ENCODE data around the gene TRIP13.
"Not testable (repeated sequence)": the region's sequence is repeated elsewhere in the genome, so short reads cannot be mapped to it uniquely, and the experiment has no call there.

Gene TRIP13

GRCh38 chr5:914612-915011, 21.9 kb downstream of the TRIP13 start:
- no peak for TF ChIP-seq PPARA (CRISPR knock-in tag; IDR thresholded peaks at IDR 0.05; ENCODE audit: borderline replicate concordance)
- TF ChIP-seq GLIS3 (CRISPR knock-in tag; IDR thresholded peaks at IDR 0.05): no peak
- no peak for TF ChIP-seq POU6F1 (CRISPR knock-in tag; IDR thresholded peaks at IDR 0.05; ENCODE audit: borderline replicate concordance, low read depth)
- no peak for TF ChIP-seq ZFP3 (CRISPR knock-in tag; IDR thresholded peaks at IDR 0.05)
- TF ChIP-seq ZNF70 (CRISPR knock-in tag; IDR thresholded peaks at IDR 0.05): no peak
- TF ChIP-seq OSR1 (CRISPR knock-in tag; IDR thresholded peaks at IDR 0.05): no peak
- TF ChIP-seq ZNF8 (CRISPR knock-in tag; IDR thresholded peaks at IDR 0.05): no peak
- TF ChIP-seq RARB (CRISPR knock-in tag; IDR thresholded peaks at IDR 0.05): no peak
- no peak for ATAC-seq

DNA sequence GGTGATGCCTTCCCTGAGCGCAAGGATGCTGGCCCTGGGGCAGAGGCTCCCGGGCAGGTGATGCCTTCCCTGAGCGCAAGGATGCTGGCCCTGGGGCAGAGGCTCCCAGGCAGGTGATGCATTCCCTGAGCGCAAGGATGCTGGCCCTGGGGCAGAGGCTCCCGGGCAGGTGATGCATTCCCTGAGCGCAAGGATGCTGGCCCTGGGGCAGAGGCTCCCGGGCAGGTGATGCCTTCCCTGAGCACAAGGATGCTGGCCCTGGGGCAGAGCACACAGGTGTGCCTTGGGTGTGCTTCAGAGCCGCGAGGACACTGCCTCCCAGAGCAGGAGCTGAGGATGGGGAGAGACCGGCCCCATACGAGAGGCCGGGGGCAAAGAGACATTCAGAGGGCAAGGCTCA, 22.7 kb downstream of the TRIP13 start:
- ATAC-seq: not testable (repeated sequence)

GRCh38 chr5:915946-916345, 23.3 kb downstream of the TRIP13 start:
- ATAC-seq: no peak
- TF ChIP-seq, protein P1, sequence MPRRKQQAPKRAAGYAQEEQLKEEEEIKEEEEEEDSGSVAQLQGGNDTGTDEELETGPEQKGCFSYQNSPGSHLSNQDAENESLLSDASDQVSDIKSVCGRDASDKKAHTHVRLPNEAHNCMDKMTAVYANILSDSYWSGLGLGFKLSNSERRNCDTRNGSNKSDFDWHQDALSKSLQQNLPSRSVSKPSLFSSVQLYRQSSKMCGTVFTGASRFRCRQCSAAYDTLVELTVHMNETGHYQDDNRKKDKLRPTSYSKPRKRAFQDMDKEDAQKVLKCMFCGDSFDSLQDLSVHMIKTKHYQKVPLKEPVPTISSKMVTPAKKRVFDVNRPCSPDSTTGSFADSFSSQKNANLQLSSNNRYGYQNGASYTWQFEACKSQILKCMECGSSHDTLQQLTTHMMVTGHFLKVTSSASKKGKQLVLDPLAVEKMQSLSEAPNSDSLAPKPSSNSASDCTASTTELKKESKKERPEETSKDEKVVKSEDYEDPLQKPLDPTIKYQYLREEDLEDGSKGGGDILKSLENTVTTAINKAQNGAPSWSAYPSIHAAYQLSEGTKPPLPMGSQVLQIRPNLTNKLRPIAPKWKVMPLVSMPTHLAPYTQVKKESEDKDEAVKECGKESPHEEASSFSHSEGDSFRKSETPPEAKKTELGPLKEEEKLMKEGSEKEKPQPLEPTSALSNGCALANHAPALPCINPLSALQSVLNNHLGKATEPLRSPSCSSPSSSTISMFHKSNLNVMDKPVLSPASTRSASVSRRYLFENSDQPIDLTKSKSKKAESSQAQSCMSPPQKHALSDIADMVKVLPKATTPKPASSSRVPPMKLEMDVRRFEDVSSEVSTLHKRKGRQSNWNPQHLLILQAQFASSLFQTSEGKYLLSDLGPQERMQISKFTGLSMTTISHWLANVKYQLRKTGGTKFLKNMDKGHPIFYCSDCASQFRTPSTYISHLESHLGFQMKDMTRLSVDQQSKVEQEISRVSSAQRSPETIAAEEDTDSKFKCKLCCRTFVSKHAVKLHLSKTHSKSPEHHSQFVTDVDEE (CRISPR knock-in tag; IDR thresholded peaks at IDR 0.05): no peak
- no peak for TF ChIP-seq ESRRG (CRISPR knock-in tag; IDR thresholded peaks at IDR 0.05)
- TF ChIP-seq TCF4 (CRISPR knock-in tag; IDR thresholded peaks at IDR 0.05; ENCODE audit: borderline replicate concordance): no peak
- no peak for TF ChIP-seq PATZ1 (CRISPR knock-in tag; IDR thresholded peaks at IDR 0.05; ENCODE audit: borderline replicate concordance)
- no peak for TF ChIP-seq RARB (CRISPR knock-in tag; IDR thresholded peaks at IDR 0.05)
- no peak for TF ChIP-seq ZFP3 (CRISPR knock-in tag; IDR thresholded peaks at IDR 0.05)
- no peak for TF ChIP-seq CREB5 (CRISPR knock-in tag; IDR thresholded peaks at IDR 0.05; ENCODE audit: low read depth)
- TF ChIP-seq CSDC2 (CRISPR knock-in tag; IDR thresholded peaks at IDR 0.05): no peak
- no peak for TF ChIP-seq BACH2 (CRISPR knock-in tag; IDR thresholded peaks at IDR 0.05; ENCODE audit: borderline replicate concordance)
- no peak for TF ChIP-seq POU6F1 (CRISPR knock-in tag; IDR thresholded peaks at IDR 0.05; ENCODE audit: borderline replicate concordance, low read depth)
- TF ChIP-seq ZNF70 (CRISPR knock-in tag; IDR thresholded peaks at IDR 0.05): no peak
- TF ChIP-seq SNAI2 (CRISPR knock-in tag; IDR thresholded peaks at IDR 0.05): no peak
- TF ChIP-seq ZNF565 (CRISPR knock-in tag; conservative IDR thresholded peaks at IDR 0.05; ENCODE audit: low read depth): no peak
- TF ChIP-seq GLIS3 (CRISPR knock-in tag; IDR thresholded peaks at IDR 0.05): no peak
- no peak for TF ChIP-seq ISL1 (CRISPR knock-in tag; IDR thresholded peaks at IDR 0.05)
- no peak for TF ChIP-seq OSR1 (CRISPR knock-in tag; IDR thresholded peaks at IDR 0.05)
- no peak for TF ChIP-seq ZFP30 (CRISPR knock-in tag; IDR thresholded peaks at IDR 0.05)
- no peak for TF ChIP-seq PPARA (CRISPR knock-in tag; IDR thresholded peaks at IDR 0.05; ENCODE audit: borderline replicate concordance)
- no peak for TF ChIP-seq ARNTL (CRISPR knock-in tag; IDR thresholded peaks at IDR 0.05; ENCODE audit: borderline replicate concordance, low read depth)
